CMK (cell line): ENCODE data around the gene KCNQ1.

Experiments
- DNase-seq: peaks from one replicate; pipeline ENCODE4 v3.0.0-alpha.2; 2010; ENCODE audit warnings: low read depth

Gene KCNQ1

DNA sequence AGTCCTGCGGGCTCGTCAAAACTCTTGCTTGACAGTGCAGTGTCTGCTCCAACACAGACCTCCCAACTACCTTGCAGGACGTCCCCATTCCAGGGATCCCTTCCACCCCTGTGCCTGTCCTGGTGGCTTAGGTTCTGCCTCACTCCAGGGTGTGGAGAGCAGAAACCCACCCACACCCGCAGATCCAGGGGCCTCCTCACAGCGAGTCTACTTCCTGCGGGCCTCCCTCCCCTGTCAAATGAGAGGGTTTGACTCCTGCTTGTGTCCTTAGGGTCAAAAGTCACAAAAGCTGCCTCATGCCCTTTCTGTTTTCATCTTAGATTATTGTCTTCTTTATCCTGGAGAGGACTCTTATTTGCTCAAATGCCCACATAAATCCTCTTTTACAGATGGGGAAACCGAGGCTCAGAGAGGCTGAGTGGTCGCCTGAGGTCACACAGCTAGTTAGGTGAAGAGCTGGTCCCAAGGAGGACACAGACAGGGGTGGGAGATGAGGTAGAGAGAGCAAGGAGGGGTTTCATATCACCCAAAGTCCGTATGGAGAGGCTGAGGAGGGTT lies 336.1 kb downstream of the KCNQ1 start:
- DNase-seq, result no peak

DNA sequence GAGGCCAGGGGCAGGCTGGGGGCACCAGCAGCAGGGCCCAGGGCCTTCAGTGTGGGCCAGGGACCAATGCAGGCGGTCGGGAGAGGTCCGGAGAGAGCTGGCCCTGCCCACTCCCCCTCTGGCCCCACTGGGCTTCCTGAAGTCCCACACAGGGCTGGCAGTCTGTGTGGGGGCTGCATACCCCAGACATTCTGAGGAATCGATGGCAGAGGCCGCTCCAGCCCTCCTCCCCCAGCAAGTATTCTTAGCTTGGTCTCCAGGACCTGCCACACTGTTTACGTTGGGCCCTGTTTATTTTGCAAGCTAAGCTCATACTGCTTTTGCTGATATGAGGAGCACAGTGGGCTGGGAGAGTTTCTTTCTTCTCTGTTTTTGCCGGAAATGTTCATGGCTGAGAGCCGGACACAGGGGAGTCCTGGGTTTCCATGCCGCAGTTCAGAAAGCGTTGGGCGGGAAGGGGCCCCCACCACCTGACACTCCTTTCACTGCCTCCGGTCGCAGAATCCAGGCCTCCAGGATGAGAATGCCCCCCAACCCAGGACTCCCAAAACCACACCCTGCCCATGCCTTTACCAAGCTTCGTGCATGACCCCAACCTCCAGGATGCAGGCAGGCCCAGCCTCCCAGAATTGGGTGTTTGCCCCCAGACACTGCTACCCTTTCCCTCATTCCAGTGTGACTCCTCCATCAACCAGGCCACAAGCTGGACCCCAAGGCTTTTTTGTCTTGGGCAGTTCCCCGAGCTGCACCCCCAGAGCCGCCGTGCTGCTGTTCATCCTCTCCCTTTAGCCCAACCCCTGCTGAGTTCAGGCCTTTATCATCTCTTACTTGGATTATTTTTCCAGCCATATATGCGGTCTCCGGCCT lies 336.8 kb downstream of the KCNQ1 start:
- no peak for DNase-seq

GRCh38 chr11:2782769-2783168 lies 338.0 kb downstream of the KCNQ1 start:
- no peak for DNase-seq

GRCh38 chr11:2783536-2784082 lies 338.8 kb downstream of the KCNQ1 start:
- no peak for DNase-seq

DNA sequence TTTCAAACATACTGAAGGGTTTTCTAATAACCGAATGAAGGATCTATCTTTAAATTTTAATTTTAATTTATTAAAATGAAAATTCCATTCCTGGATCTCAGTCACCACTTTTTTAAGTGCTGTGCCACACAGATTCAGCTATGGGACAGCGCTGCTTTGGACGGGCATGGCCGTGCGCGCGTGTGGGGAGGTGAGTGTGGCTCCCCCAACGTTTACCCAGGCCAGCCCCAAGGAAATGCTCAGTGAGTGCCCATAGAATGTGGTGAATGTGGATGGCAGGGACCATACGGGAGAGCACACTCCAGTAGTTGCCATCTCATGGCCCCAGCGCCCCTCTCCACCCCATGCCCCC lies 343.0 kb downstream of the KCNQ1 start:
- DNase-seq, result no peak

GRCh38 chr11:2788168-2789071 lies 343.6 kb downstream of the KCNQ1 start:
- DNase-seq, result no peak

- no peak for DNase-seq
Measured at GRCh38 chr11:2789331-2789730, 344.5 kb downstream of the KCNQ1 start.

- DNase-seq, result no peak
Measured at GRCh38 chr11:2789791-2790567, 345.2 kb downstream of the KCNQ1 start.

DNA sequence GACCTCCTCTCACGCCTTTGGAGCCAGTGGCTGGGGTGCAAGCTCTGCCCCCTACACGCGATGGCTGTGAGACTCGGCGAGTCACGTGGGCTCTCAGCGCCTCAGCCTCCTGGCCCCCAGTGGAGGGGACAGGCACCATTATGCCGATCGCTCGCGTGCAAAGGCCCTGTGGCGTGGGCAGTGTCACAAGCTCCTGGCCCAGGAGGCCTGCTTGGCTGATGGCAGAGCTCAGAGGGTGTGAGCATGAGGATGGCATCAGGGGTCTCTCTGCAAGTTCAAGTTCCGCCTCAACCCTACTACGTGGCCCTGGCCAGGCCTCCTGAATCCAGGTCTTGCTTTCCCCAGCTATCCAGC lies 345.7 kb downstream of the KCNQ1 start:
- no peak for DNase-seq

DNA sequence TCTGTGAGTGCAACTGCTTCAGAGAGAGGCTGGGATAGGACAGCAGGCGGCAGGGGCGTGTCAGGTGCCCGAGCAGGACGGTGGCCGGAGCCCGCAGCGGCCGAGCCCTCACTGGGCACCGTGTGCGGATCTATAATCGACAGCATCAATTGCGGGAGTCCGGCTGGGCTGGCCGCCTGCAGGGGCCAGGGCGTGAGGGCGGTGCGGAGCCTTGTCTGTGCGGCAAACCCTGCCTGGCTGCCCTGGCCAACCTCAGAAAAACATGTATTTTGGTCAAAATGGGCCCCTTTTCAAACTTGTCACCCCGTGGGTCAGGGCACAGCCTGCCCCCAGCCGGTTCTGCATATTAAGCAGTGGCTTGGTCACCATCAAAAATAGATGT lies 346.3 kb downstream of the KCNQ1 start:
- DNase-seq, result no peak

DNA sequence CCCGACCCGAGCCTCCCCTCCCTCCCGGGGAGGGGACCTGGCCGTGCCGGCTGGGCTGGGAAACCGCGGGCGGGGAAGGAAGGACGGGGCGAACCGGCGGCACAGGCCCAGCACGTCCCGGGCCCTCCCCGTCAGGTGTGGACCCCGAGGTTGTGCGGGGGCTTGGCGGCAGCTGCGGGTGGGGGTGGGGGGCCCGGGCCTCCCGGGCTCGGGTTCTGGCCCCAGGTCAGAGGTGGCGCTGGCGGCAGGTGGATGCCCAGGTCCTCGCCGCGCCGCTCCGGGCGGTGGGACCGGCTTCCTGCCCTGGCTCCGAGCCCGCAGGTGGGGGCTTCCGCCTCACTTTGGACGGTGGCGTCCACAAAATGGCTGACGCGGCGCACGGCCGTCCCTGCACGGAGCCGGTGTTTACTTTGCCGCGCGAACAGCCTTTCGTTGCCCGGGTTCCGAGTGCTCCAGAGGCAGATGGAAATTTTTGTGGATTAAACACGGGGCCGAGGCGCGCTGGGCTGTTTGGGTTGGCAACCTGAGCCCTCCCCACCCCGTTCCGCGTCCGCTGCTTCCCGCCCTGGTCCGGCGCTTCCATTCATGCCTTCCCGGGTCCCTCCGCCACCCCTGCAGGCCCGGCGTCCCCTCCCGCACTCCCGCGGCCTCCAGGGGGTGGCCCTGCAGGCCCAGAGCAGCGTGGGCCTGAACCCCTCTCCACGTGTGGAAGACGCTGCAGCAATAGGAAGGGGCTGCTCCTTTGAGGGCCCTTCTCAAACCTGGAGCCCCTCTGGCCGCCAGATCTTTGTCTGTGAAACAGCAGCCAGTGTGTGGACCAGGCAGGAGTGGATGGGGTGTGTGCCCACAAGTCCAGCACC lies 346.9 kb downstream of the KCNQ1 start:
- no peak for DNase-seq

DNA sequence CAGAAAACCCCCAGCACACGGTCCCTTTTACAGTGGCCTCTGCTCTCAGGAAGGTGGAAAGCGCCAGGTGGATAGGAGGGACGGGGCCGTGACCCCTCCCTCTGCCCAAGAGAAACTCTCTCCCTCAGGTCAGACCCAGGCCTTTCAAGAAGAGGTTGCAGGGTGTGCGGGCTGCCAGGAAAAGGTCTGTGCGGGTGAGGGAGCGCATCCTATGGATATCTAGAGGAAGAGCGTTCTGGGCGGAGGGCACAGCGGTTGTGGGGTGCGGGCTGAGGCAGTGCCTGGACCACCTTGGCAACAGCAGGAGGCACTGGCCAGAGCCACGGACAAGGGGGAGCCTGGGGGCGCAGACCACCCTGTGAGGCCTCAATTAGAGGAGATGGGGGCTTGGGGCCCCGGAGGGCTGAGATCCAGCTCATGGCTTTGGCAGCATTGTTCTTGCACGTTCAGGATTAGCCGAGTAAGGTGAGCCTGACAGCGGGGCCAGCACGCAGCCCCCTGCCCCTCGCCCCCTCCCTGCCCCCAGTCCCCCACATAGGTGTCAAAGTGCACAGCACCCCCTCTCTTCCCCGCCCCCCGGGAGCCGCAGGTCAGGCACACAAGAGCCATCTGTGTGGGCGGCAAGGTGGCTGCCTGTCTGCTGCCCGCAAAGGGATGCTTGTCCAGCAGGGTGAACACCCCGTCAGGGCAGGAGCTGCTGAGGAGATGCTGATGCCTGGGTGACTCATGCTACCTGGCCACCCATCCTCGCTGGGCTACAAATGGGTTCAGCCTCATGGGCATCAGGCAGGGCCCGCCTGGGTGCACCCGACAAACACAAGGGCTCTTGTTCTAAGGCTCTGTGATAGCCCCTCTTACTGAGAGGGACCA lies 347.8 kb downstream of the KCNQ1 start:
- no peak for DNase-seq

GRCh38 chr11:2793701-2794045 lies 348.9 kb downstream of the KCNQ1 start:
- DNase-seq, result no peak

DNA sequence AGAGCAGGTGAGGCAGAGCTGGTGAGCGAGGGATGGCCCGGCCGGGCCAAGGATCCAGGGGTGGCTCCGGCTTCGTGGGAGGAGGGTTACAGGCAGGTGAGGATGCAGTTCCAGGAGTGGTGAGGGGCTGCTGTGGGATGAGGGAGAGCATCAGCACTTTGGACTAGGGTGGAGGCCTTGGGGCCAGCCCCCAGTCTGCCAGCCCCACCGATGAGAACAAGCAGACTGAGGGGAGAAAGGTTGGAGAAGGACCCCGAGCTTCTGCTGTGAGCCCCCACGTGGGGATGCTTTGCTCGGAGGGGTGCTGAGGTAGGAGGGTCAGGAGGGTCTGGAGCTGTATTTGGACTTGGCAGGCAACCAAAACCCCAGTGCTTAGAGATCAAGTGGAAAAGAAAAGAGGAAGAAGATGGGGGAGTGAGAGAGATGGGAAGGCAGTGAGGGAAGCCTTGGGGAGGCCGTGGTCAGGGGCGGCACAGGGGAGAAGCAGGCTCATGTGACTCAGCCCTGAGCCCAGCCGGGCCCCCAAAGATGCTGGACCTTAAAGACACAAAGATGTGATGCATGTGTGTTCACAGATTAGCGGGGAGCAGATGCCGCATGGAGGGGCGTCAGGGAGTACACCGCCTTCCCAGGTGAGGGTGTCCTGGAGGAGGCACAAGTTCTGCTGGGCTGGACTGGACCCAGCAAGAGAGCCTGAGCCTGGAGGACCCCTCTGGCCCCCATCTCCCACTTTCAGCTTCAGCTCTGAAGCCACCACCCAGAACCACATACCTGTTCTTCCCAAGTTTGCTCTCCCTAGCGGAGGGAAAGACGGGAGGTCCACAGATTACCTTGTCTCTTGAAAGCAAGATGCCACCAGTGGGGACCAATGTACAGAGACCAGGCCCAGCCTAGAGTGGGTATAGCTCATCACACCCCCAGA lies 349.5 kb downstream of the KCNQ1 start:
- no peak for DNase-seq

DNA sequence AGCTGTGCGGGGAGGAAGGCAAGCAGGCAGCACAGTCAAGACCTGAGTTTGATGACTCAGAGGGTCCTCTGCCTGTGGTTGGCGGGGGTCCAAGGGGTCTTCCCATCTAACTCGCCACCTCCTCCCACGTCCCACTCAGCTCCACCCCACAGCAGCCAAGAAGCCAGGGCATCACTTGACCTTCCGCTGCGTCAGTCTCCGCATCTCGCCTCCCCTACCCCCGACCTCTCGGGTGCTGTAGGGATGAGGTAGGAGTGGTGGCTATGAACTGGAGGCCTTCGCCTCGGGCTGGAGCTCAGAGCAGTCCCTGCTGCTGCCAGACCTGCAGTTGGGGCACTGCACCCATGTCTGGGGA lies 350.1 kb downstream of the KCNQ1 start:
- no peak for DNase-seq

GRCh38 chr11:2795491-2795991 lies 350.7 kb downstream of the KCNQ1 start:
- no peak for DNase-seq

DNA sequence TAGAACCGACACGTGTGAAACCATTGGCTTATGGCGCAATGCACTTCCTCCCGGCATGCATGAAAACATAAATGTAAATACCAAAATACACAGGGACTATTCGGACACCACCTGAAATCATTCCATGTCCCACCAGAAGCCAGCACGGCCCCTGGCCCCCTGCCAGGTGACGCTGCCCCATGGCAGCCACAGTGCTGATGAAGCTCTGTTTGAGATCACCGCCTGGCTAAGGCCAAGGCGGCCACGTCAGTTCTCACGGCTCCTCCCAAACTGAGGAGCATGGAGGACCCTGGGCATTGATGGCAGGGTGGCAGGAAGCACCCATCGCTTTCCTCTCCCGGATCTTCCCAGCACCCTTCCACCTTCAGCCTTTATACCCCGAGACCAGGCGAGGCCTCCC lies 351.3 kb downstream of the KCNQ1 start:
- no peak for DNase-seq

DNA sequence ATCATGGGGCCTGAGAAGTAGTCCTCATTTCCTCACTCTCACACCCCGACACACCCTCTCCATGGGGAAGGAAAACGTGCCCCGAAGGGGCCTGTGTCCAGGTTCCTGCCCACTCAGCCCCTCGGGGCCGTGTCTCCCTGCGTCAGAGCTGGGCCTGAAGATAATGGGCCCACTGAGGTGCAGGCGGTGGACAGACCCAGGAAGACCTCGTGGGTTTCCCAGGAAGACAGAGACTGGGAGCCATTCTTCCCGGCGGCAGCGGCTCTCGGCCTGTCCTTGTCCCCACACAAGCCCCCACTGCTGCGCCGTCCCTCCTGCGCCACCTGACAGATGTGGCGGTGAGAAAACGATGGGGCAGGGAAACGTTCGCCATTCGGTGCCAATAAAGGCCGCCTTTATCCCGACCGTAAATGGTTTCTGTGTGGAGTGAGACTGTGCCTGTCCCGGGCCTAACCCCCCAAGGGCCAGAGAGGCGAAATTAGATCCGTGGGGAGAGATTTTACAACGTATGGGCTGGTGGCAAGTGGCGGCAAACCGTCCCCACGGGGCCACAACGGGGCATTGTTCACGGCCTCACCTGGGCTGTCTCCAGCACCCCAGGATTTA lies 351.8 kb downstream of the KCNQ1 start:
- no peak for DNase-seq
